Keratinocyte (primary cell): ENCODE results near the gene BMS1. TPM values are rescaled to one million over a fixed set of nuclear protein-coding genes. Genes with fewer than 3 reads are reported as not detected.

Experiments used
- DNase-seq: peaks from one replicate; pipeline ENCODE4 v3.0.0-alpha.2; 2011; ENCODE audit warnings: low read depth, missing footprints, low spot score
- FAIRE-seq: peaks from 2 replicates; lab custom pipeline; 2011; peaks lifted over from hg19 to GRCh38; lab: Jason Lieb, UNC
- H2AFZ ChIP-seq: 2 replicates; pipeline ENCODE4 v1.6.0; 2012; ENCODE audit warnings: low read length, control low read depth, inconsistent platforms; ENCODE audit not compliant: control insufficient read depth
- H3K27ac ChIP-seq: 2 replicates; pipeline ENCODE4 v1.5.1; 2011; ENCODE audit warnings: low read length; ENCODE audit not compliant: control insufficient read depth, insufficient read depth
- H3K27me3 ChIP-seq: 3 replicates; pipeline ENCODE4 v1.6.0; 2011; ENCODE audit warnings: low read length; ENCODE audit not compliant: control insufficient read depth, insufficient read depth; ENCODE audit errors: extremely low read depth
- H3K36me3 ChIP-seq, 2 experiments: 2 replicates in 1 of 2; 3 replicates in 1 of 2; pipeline ENCODE4 v1.5.1; 2011; ENCODE audit warnings: low read length in 2 of 2, mild to moderate bottlenecking in 1 of 2; ENCODE audit not compliant: control insufficient read depth in 2 of 2, insufficient read depth in 2 of 2; ENCODE audit errors: extremely low read depth in 1 of 2
- H3K4me1 ChIP-seq: 3 replicates; pipeline ENCODE4 v1.5.1; 2011; ENCODE audit warnings: low read length; ENCODE audit not compliant: control insufficient read depth, insufficient read depth; ENCODE audit errors: extremely low read depth
- H3K4me2 ChIP-seq: 3 replicates; pipeline ENCODE4 v1.6.0; 2011; ENCODE audit warnings: low read depth, low read length; ENCODE audit not compliant: control insufficient read depth, insufficient read depth; ENCODE audit errors: extremely low read depth
- H3K4me3 ChIP-seq, 3 experiments: fragments of 200-600 bp in 1 of 3; sonication (generic) in 1 of 3; 2 replicates in 2 of 3; 3 replicates in 1 of 3; pipeline ENCODE4 v1.5.1; 2011 to 2016; ENCODE audit warnings: low read length in 3 of 3, mild to moderate bottlenecking in 3 of 3, control low read depth in 2 of 3, inconsistent platforms in 1 of 3, low read depth in 1 of 3, mixed read lengths in 1 of 3, mixed run types in 1 of 3, moderate library complexity in 1 of 3; ENCODE audit not compliant: control insufficient read depth in 2 of 3, insufficient read depth in 2 of 3; ENCODE audit errors: extremely low read depth in 1 of 3
- H3K79me2 ChIP-seq: 2 replicates; pipeline ENCODE4 v1.6.0; 2012; ENCODE audit warnings: low read length; ENCODE audit not compliant: control insufficient read depth, insufficient read depth
- H3K9ac ChIP-seq: 3 replicates; pipeline ENCODE4 v1.6.0; 2011; ENCODE audit warnings: low read length; ENCODE audit not compliant: control insufficient read depth, insufficient read depth; ENCODE audit errors: extremely low read depth
- H3K9me1 ChIP-seq: 3 replicates; pipeline ENCODE4 v1.6.0; 2011; ENCODE audit warnings: low read length; ENCODE audit not compliant: control insufficient read depth, insufficient read depth; ENCODE audit errors: extremely low read depth
- H3K9me3 ChIP-seq: 2 replicates; pipeline ENCODE4 v1.5.1; 2012; ENCODE audit warnings: low read depth, low read length; ENCODE audit not compliant: control insufficient read depth
- H4K20me1 ChIP-seq: 3 replicates; pipeline ENCODE4 v1.6.0; 2011; ENCODE audit warnings: low read length; ENCODE audit not compliant: control insufficient read depth, insufficient read depth; ENCODE audit errors: extremely low read depth
- CTCF ChIP-seq, 3 experiments: IDR thresholded peaks in 1 of 3; conservative IDR thresholded peaks in 1 of 3; optimal IDR thresholded peaks in 1 of 3; 2 replicates in 2 of 3; 3 replicates in 1 of 3; pipeline versions ENCODE3 to v1.5.1; 2011; ENCODE audit warnings: low read length in 3 of 3, mild to moderate bottlenecking in 3 of 3, moderate library complexity in 2 of 3, control low read depth in 1 of 3, inconsistent platforms in 1 of 3; ENCODE audit not compliant: insufficient read depth in 2 of 3; ENCODE audit errors: extremely low read depth in 1 of 3
- EZH2 ChIP-seq: IDR thresholded peaks from one replicate; pipeline ENCODE4 v1.6.1; 2012; ENCODE audit warnings: inconsistent platforms, mild to moderate bottlenecking, low read length, moderate library complexity
- dilution Hi-C: fragments of 300-500 bp; cut with MboI; formaldehyde crosslinking; loops from one replicate; pipeline ENCODE4 v1.7.0; 2020; ENCODE audit warnings: low sequenced_read_pairs; ENCODE audit not compliant: extremely low pct_ligation_motif_present
- polyA plus RNA-seq, 5 experiments: library from polyadenylated mRNA; depleted of rRNA in 3 of 5; stranded (reverse) in 3 of 5; stranded (forward) in 1 of 5; unstranded in 1 of 5; fragments of >200 nt; gene quantifications; 1 replicate in 1 of 5; 2 replicates in 3 of 5; 3 replicates in 1 of 5; pipeline versions ENCODE4 v1.2.1 to v1.2.3, GENCODE V29; 2011 to 2012; ENCODE audit warnings: missing spikeins in 2 of 5, low read depth in 1 of 5, low replicate concordance in 1 of 5

BMS1 gene
- polyA plus RNA-seq, 1 donor (not counting 4 experiments of a cell fraction or from before 2014, with no cell fraction given): 11.4 TPM

GRCh38 chr10:42781893-42782445 lies 626 bp upstream of the BMS1 start:
- dilution Hi-C loops: no loop called here
- Histone ChIP-seq H3K9me1 (no peaks in the 10 kb centered on the region), H3K9ac (peak overlapping the region; percentile 89), H4K20me1 (no peaks in the 10 kb centered on the region), H3K79me2 (peaks cover 30% of the 10 kb centered on the region), H3K4me1 (peaks cover 5% of the 10 kb centered on the region), H3K36me3 (peaks cover 19% of the 10 kb centered on the region in 2 experiments), H2AFZ (peak overlapping the region; percentile 88), H3K27ac (peak overlapping the region; percentile 84), H3K27me3 (no peaks in the 10 kb centered on the region), H3K4me2 (peak overlapping the region; percentile 73), H3K9me3 (no peaks in the 10 kb centered on the region), H3K4me3 (peak overlapping the region; percentile 79 to 88 (median 83))
- FAIRE-seq: no peak
- TF ChIP-seq CTCF (optimal IDR thresholded peaks at IDR 0.05 in 1 of 3, IDR thresholded peaks at IDR 0.05 in 1 of 3, conservative IDR thresholded peaks at IDR 0.05 in 1 of 3; ENCODE audit: extremely low read depth in 1 of 3, insufficient read depth in 2 of 3, low read length in 3 of 3) (no peak), EZH2 (no peak)
- no peak for DNase-seq

- H3K4me3 ChIP-seq: peak overlapping the region; percentile 79 to 88 (median 83)
- H3K9ac ChIP-seq: peak overlapping the region; percentile 89
- no peaks in the 10 kb centered on the region for H4K20me1 ChIP-seq
- peak overlapping the region; percentile 84 for H3K27ac ChIP-seq
- no peaks in the 10 kb centered on the region for H3K27me3 ChIP-seq
- peak overlapping the region; percentile 90 for H3K4me2 ChIP-seq
- peak overlapping the region; percentile 93 for H2AFZ ChIP-seq
- DNase-seq (no peak), FAIRE-seq (no peak)
- no peak for TF ChIP-seq CTCF (optimal IDR thresholded peaks at IDR 0.05 in 1 of 3, IDR thresholded peaks at IDR 0.05 in 1 of 3, conservative IDR thresholded peaks at IDR 0.05 in 1 of 3; ENCODE audit: extremely low read depth in 1 of 3, insufficient read depth in 2 of 3, low read length in 3 of 3)
- no peak for TF ChIP-seq EZH2
- H3K36me3 ChIP-seq: peaks cover 19% of the 10 kb centered on the region in 2 experiments
- no peaks in the 10 kb centered on the region for H3K9me1 ChIP-seq
- peaks cover 4% of the 10 kb centered on the region for H3K4me1 ChIP-seq
- H3K79me2 ChIP-seq: peaks cover 30% of the 10 kb centered on the region
- H3K9me3 ChIP-seq: no peaks in the 10 kb centered on the region
- dilution Hi-C loops: no loop called here
These were observed 570 bp downstream of the BMS1 start for GRCh38 chr10:42783181-42783549.
